Nephron progenitor cell (in vitro differentiated cells): Measurements from ENCODE around the gene NR3C1.

Experiments
- DNase-seq: peaks from one replicate; pipeline ENCODE4 v3.0.0; 2021
- H3K27ac Mint-ChIP-seq: 2 replicates; pipeline ENCODE4 v1.8.0; 2021; ENCODE audit warnings: mild to moderate bottlenecking, moderate library complexity, mixed read lengths
- H3K27me3 Mint-ChIP-seq: 2 replicates; pipeline ENCODE4 v1.8.0; 2021; ENCODE audit warnings: mild to moderate bottlenecking, low read depth, mixed read lengths; ENCODE audit not compliant: poor library complexity
- H3K36me3 Mint-ChIP-seq: 2 replicates; pipeline ENCODE4 v1.8.0; 2021; ENCODE audit warnings: low read depth, mixed read lengths
- H3K4me1 Mint-ChIP-seq: 2 replicates; pipeline ENCODE4 v1.8.0; 2021; ENCODE audit warnings: mixed read lengths
- H3K4me3 Mint-ChIP-seq: 2 replicates; pipeline ENCODE4 v1.8.0; 2021; ENCODE audit warnings: mild to moderate bottlenecking, moderate library complexity, mixed read lengths
- H3K9me3 Mint-ChIP-seq: 2 replicates; pipeline ENCODE4 v1.8.0; 2021; ENCODE audit warnings: mild to moderate bottlenecking, moderate library complexity, mixed read lengths
- TF ChIP-seq, protein P1 (sequence below): fragments of 200-600 bp; sonication (generic); IDR thresholded peaks from 2 replicates; pipeline ENCODE4 v1.5.0; 2021; ENCODE audit warnings: antibody characterized with exemption

Gene NR3C1

DNA sequence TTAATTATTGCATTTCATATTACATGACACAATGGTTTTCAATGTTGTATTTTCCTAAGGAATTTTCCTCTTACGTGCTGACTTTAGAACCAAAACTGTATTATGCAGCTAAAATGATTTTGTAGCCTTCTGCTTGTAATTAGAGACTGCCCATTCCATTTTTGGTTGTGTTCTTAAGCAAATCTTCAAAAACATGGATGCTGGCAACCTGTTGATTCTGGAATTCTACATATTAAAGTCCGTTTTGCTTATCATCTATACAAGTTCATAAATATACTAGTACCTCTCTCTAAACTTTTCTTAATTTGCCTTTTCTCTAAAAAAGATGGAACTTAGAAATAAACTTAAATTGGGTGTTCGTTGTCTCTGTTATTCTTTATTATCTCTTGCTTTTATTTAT, 88.3 kb downstream of the NR3C1 start:
- no peak overlapping the region for H3K27ac Mint-ChIP-seq
- peaks cover 4% of the 10 kb centered on the region for H3K36me3 Mint-ChIP-seq
- TF ChIP-seq, protein P1, sequence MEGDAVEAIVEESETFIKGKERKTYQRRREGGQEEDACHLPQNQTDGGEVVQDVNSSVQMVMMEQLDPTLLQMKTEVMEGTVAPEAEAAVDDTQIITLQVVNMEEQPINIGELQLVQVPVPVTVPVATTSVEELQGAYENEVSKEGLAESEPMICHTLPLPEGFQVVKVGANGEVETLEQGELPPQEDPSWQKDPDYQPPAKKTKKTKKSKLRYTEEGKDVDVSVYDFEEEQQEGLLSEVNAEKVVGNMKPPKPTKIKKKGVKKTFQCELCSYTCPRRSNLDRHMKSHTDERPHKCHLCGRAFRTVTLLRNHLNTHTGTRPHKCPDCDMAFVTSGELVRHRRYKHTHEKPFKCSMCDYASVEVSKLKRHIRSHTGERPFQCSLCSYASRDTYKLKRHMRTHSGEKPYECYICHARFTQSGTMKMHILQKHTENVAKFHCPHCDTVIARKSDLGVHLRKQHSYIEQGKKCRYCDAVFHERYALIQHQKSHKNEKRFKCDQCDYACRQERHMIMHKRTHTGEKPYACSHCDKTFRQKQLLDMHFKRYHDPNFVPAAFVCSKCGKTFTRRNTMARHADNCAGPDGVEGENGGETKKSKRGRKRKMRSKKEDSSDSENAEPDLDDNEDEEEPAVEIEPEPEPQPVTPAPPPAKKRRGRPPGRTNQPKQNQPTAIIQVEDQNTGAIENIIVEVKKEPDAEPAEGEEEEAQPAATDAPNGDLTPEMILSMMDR = no peak
- no peak overlapping the region for H3K4me3 Mint-ChIP-seq
- H3K4me1 Mint-ChIP-seq = no peaks in the 10 kb centered on the region
- H3K27me3 Mint-ChIP-seq = no peaks in the 10 kb centered on the region
- DNase-seq = no peak
- no peaks in the 10 kb centered on the region for H3K9me3 Mint-ChIP-seq

DNA sequence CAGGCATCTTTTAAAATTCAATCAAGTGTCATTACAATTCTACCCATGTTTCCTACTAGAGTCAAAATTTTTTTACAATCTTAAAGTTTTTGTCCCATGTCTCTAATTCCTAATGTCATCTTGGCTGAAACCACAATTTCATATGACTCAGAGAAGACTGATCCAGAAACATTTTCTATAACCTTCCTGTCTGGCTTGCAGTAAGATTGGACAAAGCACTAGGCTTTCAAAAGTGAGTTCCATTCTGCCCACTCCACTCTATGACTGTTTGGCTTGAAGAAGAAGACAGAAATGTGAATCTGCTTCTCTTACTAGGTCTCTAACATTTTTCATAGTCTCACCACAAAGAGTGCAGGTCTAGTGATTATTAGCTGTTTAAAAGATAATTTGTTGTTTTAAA, 88.8 kb downstream of the NR3C1 start:
- Mint-ChIP-seq H3K4me1 (no peaks in the 10 kb centered on the region), H3K27me3 (no peaks in the 10 kb centered on the region), H3K4me3 (no peak overlapping the region), H3K27ac (no peak overlapping the region), H3K36me3 (peaks cover 7% of the 10 kb centered on the region), H3K9me3 (no peaks in the 10 kb centered on the region)
- TF ChIP-seq, protein P1 = no peak
- no peak for DNase-seq

DNA sequence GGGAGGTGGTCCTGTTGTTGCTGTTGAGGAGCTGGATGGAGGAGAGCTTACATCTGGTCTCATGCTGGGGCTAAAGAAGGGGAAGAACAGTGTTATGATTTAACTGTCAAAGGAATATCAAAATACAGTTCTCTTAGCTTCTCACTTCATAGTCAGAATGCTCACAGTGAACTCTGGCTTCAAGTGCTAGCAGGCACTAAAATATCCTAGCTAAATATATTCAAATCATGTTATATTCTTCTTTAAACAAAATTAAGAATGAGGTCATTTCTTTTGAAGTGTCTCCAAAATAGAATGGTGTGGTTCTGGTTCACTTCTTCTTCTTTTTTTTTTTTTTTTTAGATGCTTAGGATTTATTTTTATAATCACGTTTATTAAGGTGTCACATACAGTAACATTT, 89.4 kb downstream of the NR3C1 start:
- TF ChIP-seq, protein P1 = no peak
- Mint-ChIP-seq H3K4me3 (no peak overlapping the region), H3K9me3 (no peaks in the 10 kb centered on the region), H3K27ac (no peak overlapping the region), H3K36me3 (peaks cover 13% of the 10 kb centered on the region), H3K4me1 (no peaks in the 10 kb centered on the region), H3K27me3 (no peaks in the 10 kb centered on the region)
- no peak for DNase-seq

DNA sequence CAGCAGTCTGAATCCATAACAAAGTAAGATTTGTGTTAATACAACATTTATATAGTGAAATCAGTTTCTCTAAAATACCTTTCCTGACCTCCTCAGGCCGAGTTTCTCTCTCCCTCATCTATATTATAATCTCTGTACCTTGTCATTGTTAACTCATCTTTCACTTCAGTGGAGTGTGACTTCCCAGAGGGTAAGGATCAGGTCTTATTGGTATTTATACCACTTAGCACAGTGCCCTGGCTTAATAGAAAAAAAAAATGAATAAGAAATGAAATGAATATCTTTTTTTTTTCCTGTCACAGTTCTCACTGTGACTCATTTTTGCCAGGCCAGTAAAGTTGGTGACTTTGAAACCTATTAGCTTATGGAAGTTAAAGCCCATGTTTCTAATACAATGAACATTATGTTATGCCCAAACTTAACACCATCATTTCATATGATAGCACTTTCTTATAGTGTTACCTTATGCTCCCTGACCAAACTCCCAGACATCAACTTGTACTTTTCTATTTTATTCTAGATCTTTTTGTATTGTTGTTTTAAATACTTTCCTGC, 90.1 kb downstream of the NR3C1 start:
- H3K27ac Mint-ChIP-seq = no peak overlapping the region
- H3K27me3 Mint-ChIP-seq = no peaks in the 10 kb centered on the region
- no peaks in the 10 kb centered on the region for H3K9me3 Mint-ChIP-seq
- TF ChIP-seq, protein P1 = no peak
- H3K36me3 Mint-ChIP-seq = peaks cover 17% of the 10 kb centered on the region
- no peak for DNase-seq
- no peaks in the 10 kb centered on the region for H3K4me1 Mint-ChIP-seq
- H3K4me3 Mint-ChIP-seq = no peak overlapping the region

DNA sequence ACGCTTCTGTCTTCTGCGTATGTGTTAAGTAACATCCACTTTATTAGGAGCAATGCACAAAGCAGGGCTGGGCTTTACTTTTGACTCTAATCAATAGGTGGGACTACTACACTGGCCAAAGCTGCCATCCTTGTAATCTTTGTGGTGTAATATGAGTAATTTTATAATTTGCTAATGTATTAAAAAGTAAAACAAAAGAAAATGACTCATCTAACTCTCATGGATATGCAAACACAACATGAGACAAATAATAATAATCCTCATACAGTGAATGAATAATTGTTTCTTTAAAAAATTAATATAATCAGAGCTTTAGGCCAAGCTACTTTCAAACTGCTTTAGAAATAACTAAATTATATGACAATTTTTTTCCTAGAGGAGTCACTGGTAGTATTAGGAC, 90.7 kb downstream of the NR3C1 start:
- DNase-seq = no peak
- Mint-ChIP-seq H3K36me3 (peaks cover 18% of the 10 kb centered on the region), H3K4me1 (no peaks in the 10 kb centered on the region), H3K27me3 (no peaks in the 10 kb centered on the region), H3K27ac (no peak overlapping the region), H3K4me3 (no peak overlapping the region), H3K9me3 (no peaks in the 10 kb centered on the region)
- TF ChIP-seq, protein P1 = no peak

DNA sequence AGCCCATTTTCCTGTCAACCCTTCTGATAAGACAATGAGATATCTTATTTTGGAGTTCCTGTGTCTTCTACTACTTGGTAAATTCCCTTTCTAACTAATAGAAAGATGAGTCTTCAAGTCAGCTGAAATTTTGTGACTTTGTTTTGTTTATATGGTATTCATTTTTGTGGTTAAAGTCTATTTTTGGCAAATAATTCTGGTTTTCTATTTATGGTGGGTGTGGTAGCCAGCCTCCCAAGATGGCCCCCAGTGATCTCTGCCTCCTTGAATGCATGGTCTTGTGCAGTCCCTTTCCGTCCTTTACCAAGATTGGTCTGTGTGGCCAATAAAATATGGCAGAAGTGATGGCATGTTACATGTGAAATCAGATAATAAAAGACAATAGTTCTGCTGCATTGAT, 91.5 kb downstream of the NR3C1 start:
- H3K27ac Mint-ChIP-seq = no peak overlapping the region
- no peaks in the 10 kb centered on the region for H3K9me3 Mint-ChIP-seq
- H3K4me1 Mint-ChIP-seq = no peaks in the 10 kb centered on the region
- H3K27me3 Mint-ChIP-seq = no peaks in the 10 kb centered on the region
- TF ChIP-seq, protein P1 = no peak
- no peak for DNase-seq
- H3K4me3 Mint-ChIP-seq = no peak overlapping the region
- peaks cover 18% of the 10 kb centered on the region for H3K36me3 Mint-ChIP-seq
